ENCODE data around the gene ACTN4. TPM values are rescaled to one million over a fixed set of nuclear protein-coding genes. Genes with fewer than 3 reads are reported as not detected.

Gene ACTN4
- total and polyA plus RNA-seq, 11 donors, result 100 to 307 (median 149) TPM

GRCh38 chr19:38742296-38742695 lies 94.8 kb downstream of the ACTN4 start:
- ATAC-seq (no peak), DNase-seq (no peak)
- Histone ChIP-seq H3K9me3 (no peaks in the 10 kb centered on the region), H3K4me1 (peaks cover 0 to under 1% (median 0%) of the 10 kb centered on the region in 12 donors), H3K27me3 (no peaks in the 10 kb centered on the region), H3K36me3 (no peaks in the 10 kb centered on the region), H3K4me3 (no peak overlapping the region), H3K27ac (no peak overlapping the region)
- intact Hi-C loops (cut with DNase I), result no loop called here
- 95 to 96% (median 96%) methylated on average over 9 of the region's 9 CpGs for WGBS, 4 donors
- TF ChIP-seq CTCF (IDR thresholded peaks at IDR 0.05) (no peak), POLR2A (IDR thresholded peaks at IDR 0.05) (no peak)

GRCh38 chr19:38742906-38743305 lies 95.5 kb downstream of the ACTN4 start:
- no peaks in the 10 kb centered on the region for H3K27me3 ChIP-seq
- WGBS, 4 donors, result 86 to 94% (median 91%) methylated on average over 6 of the region's 6 CpGs
- ATAC-seq, result no peak
- intact Hi-C loops (cut with DNase I), result no loop called here
- no peaks in the 10 kb centered on the region for H3K9me3 ChIP-seq
- no peaks in the 10 kb centered on the region for H3K4me1 ChIP-seq
- H3K36me3 ChIP-seq, result no peaks in the 10 kb centered on the region
- DNase-seq, result no peak
- H3K4me3 ChIP-seq, result no peak overlapping the region
- no peak overlapping the region for H3K27ac ChIP-seq
- no peak for TF ChIP-seq POLR2A (IDR thresholded peaks at IDR 0.05)
- TF ChIP-seq CTCF (IDR thresholded peaks at IDR 0.05), result no peak

GRCh38 chr19:38743394-38744297 lies 96.2 kb downstream of the ACTN4 start:
- no peaks in the 10 kb centered on the region for H3K27me3 ChIP-seq
- no peak overlapping the region for H3K27ac ChIP-seq
- no peaks in the 10 kb centered on the region for H3K36me3 ChIP-seq
- 77 to 86% (median 84%) methylated on average over 15 to 20 of the region's 20 CpGs for WGBS, 4 donors
- ATAC-seq, result no peak
- no peaks in the 10 kb centered on the region for H3K4me1 ChIP-seq
- no peak for DNase-seq
- H3K4me3 ChIP-seq, result no peak overlapping the region
- H3K9me3 ChIP-seq, result no peaks in the 10 kb centered on the region
- TF ChIP-seq POLR2A (IDR thresholded peaks at IDR 0.05) (no peak), CTCF (IDR thresholded peaks at IDR 0.05) (no peak)
- intact Hi-C loops (cut with DNase I), result no loop called here

GRCh38 chr19:38744298-38744681 lies 96.8 kb downstream of the ACTN4 start, which contains the start of gene CAPN12:
CAPN12 (minus strand) TSS chr19:38744474; CDS start chr19:38744165, 309 bp downstream.
- no peaks in the 10 kb centered on the region for H3K4me1 ChIP-seq
- intact Hi-C loops (cut with DNase I), result no loop called here
- no peak for TF ChIP-seq POLR2A (IDR thresholded peaks at IDR 0.05)
- no peak for TF ChIP-seq CTCF (IDR thresholded peaks at IDR 0.05)
- no peaks in the 10 kb centered on the region for H3K27me3 ChIP-seq
- H3K36me3 ChIP-seq, result no peaks in the 10 kb centered on the region
- 89 to 98% (median 93%) methylated on average over 9 to 10 of the region's 10 CpGs for WGBS, 4 donors
- no peak within 1 kb of the TSS for H3K4me3 ChIP-seq
- H3K9me3 ChIP-seq, result no peaks in the 10 kb centered on the region
- H3K27ac ChIP-seq, result no peak within 1 kb of the TSS
- DNase-seq (no peak), ATAC-seq (no peak)

All from heart left ventricle (tissue), 16 donors.